Left ventricle myocardium superior (tissue), 1 donor: ENCODE measurements around the gene GPC6. TPM values are rescaled to one million over a fixed set of nuclear protein-coding genes. Genes with fewer than 3 reads are reported as not detected.

Experiments used
- ATAC-seq: fragments of 200-7000 bp; cut with Tn5 transposase; one replicate; pipeline ENCODE4 v1.9.1; 2020; ENCODE audit warnings: mild to moderate bottlenecking, moderate library complexity
- DNase-seq: peaks from one replicate; pipeline ENCODE4 v3.0.0-alpha.2; 2020
- intact Hi-C: fragments of 100-400 bp; cut with micrococcal nuclease; formaldehyde crosslinking; loops from one replicate; pipeline ENCODE4 v1.11.0; 2022
- total RNA-seq: library from RNA; stranded (reverse); fragmentation: NEBNext Ultra II Directional; extraction: Animal tissue kit (Norgen Biotek cat#: 25700); gene quantifications from one replicate; pipeline ENCODE4 v1.2.1, GENCODE V29; 2021
- donor health status: DM: no; HTN: yes; CAD: no; lungs with severe emphysema.

The GPC6 gene
- total RNA-seq, 1 donor from 2014 or later = 1.6 TPM

GRCh38 chr13:94123557-94123956, 897.0 kb downstream of the GPC6 start:
- DNase-seq (no peak), ATAC-seq (no peak)
- intact Hi-C loops = no loop called here

GRCh38 chr13:94128430-94128829, 901.8 kb downstream of the GPC6 start:
- DNase-seq (peak; percentile 27), ATAC-seq (peak; percentile 100)
- intact Hi-C loops = no loop called here

- ATAC-seq (no peak), DNase-seq (no peak)
- intact Hi-C loops = no loop called here
These were observed 902.9 kb downstream of the GPC6 start for GRCh38 chr13:94129490-94129894.

- intact Hi-C loops = no loop called here
- no peak for DNase-seq
- ATAC-seq = no peak
These were observed 912.2 kb downstream of the GPC6 start for GRCh38 chr13:94138831-94139230.

GRCh38 chr13:94139393-94139995, 912.9 kb downstream of the GPC6 start:
- ATAC-seq (no peak), DNase-seq (no peak)
- intact Hi-C loops = no loop called here

- intact Hi-C loops = no loop called here
- DNase-seq (no peak), ATAC-seq (no peak)
These were observed 913.4 kb downstream of the GPC6 start for GRCh38 chr13:94140027-94140426.

- ATAC-seq = no peak
- intact Hi-C loops = no loop called here
- DNase-seq = no peak
These were observed 913.9 kb downstream of the GPC6 start for GRCh38 chr13:94140511-94140910.

- intact Hi-C loops = no loop called here
- ATAC-seq (no peak), DNase-seq (no peak)
These were observed 917.2 kb downstream of the GPC6 start for GRCh38 chr13:94143624-94144350.

GRCh38 chr13:94145966-94146365, 919.4 kb downstream of the GPC6 start:
- intact Hi-C loops = no loop called here
- ATAC-seq (no peak), DNase-seq (no peak)

GRCh38 chr13:94153586-94153985, 927.0 kb downstream of the GPC6 start:
- ATAC-seq (no peak), DNase-seq (no peak)
- intact Hi-C loops = no loop called here

- intact Hi-C loops = no loop called here
- ATAC-seq (no peak), DNase-seq (no peak)
These were observed 927.8 kb downstream of the GPC6 start for GRCh38 chr13:94154367-94154766.

GRCh38 chr13:94157705-94158218, 931.2 kb downstream of the GPC6 start:
- peak; percentile 94 for ATAC-seq
- DNase-seq = no peak
- intact Hi-C loops = no loop called here

GRCh38 chr13:94160875-94161274, 934.3 kb downstream of the GPC6 start:
- DNase-seq (no peak), ATAC-seq (no peak)
- intact Hi-C loops = no loop called here

GRCh38 chr13:94162289-94162688, 935.7 kb downstream of the GPC6 start:
- intact Hi-C loops = no loop called here
- DNase-seq = peak; percentile 56
- ATAC-seq = peak; percentile 59

- DNase-seq (no peak), ATAC-seq (peak; percentile 30)
- intact Hi-C loops = no loop called here
These were observed 936.9 kb downstream of the GPC6 start for GRCh38 chr13:94163535-94163934.

- DNase-seq (no peak), ATAC-seq (peak; percentile 55)
- intact Hi-C loops = no loop called here
These were observed 942.3 kb downstream of the GPC6 start for GRCh38 chr13:94168783-94169453.

GRCh38 chr13:94169454-94170144, 943.0 kb downstream of the GPC6 start:
- intact Hi-C loops = no loop called here
- DNase-seq (no peak), ATAC-seq (peak; percentile 20)

GRCh38 chr13:94170145-94170571, 943.6 kb downstream of the GPC6 start:
- DNase-seq (peak; percentile 37), ATAC-seq (peak; percentile 72)
- intact Hi-C loops = no loop called here

- no peak for DNase-seq
- intact Hi-C loops = no loop called here
- ATAC-seq = no peak
These were observed 945.8 kb downstream of the GPC6 start for GRCh38 chr13:94172416-94172815.
